HFFc6 (cell line): ENCODE data around the gene ANKS1A. TPM values are rescaled to one million over a fixed set of nuclear protein-coding genes. Genes with fewer than 3 reads are reported as not detected.

Source experiments
- DNase-seq: peaks from one replicate; pipeline ENCODE4 v3.0.0-alpha.2; 2018
- H3K27ac Mint-ChIP-seq: 2 replicates; pipeline ENCODE4 v1.8.0; 2020; ENCODE audit warnings: mild to moderate bottlenecking, mixed read lengths
- H3K27me3 Mint-ChIP-seq: 2 replicates; pipeline ENCODE4 v1.8.0; 2021; ENCODE audit warnings: mild to moderate bottlenecking, moderate library complexity, mixed read lengths; ENCODE audit not compliant: insufficient read depth
- H3K36me3 Mint-ChIP-seq: 2 replicates; pipeline ENCODE4 v1.8.0; 2021; ENCODE audit warnings: low read depth, mixed read lengths
- H3K4me1 Mint-ChIP-seq: 2 replicates; pipeline ENCODE4 v1.8.0; 2020; ENCODE audit warnings: low read depth, mixed read lengths
- H3K4me3 Mint-ChIP-seq: 2 replicates; pipeline ENCODE4 v1.8.0; 2020; ENCODE audit warnings: mild to moderate bottlenecking, moderate library complexity, mixed read lengths
- H3K9me3 Mint-ChIP-seq: 2 replicates; pipeline ENCODE4 v1.8.0; 2020; ENCODE audit warnings: mild to moderate bottlenecking, mixed read lengths
- CTCF ChIP-seq: fragments of 200-600 bp; sonication (generic); IDR thresholded peaks from 2 replicates; pipeline ENCODE4 v1.5.0; 2021; ENCODE audit warnings: antibody characterized with exemption, mild to moderate bottlenecking
- total RNA-seq, 6 experiments: library from RNA; stranded (reverse); fragmentation: NEBNext Ultra II Directional; extraction: Animal tissue kit (Norgen Biotek cat#: 25700); gene quantifications; 2 replicates in 1 of 6; 3 replicates in 5 of 6; pipeline ENCODE4 v1.2.3, GENCODE V29; 2021

The ANKS1A gene
- total RNA-seq, 6 experiments from 2014 or later, result 11.6 to 13.5 (median 13.1) TPM

GRCh38 chr6:34866509-34866908 lies 22.5 kb upstream of the ANKS1A start:
- Mint-ChIP-seq H3K27me3 (peaks cover 3% of the 10 kb centered on the region; the same call in 1 of the 2 replicates), H3K9me3 (no peaks in the 10 kb centered on the region), H3K4me3 (no peak overlapping the region), H3K4me1 (peaks cover 5% of the 10 kb centered on the region; the same call in 1 of the 2 replicates), H3K36me3 (no peaks in the 10 kb centered on the region), H3K27ac (no peak overlapping the region)
- DNase-seq, result no peak
- TF ChIP-seq CTCF, result no peak

- peaks cover 3% of the 10 kb centered on the region; the same call in 1 of the 2 replicates for H3K27me3 Mint-ChIP-seq
- TF ChIP-seq CTCF, result peak; percentile 36
- H3K4me3 Mint-ChIP-seq, result no peak overlapping the region
- no peak overlapping the region for H3K27ac Mint-ChIP-seq
- peak; percentile 1 for DNase-seq
- H3K4me1 Mint-ChIP-seq, result peaks cover 5% of the 10 kb centered on the region; the same call in 1 of the 2 replicates
- H3K9me3 Mint-ChIP-seq, result no peaks in the 10 kb centered on the region
- no peaks in the 10 kb centered on the region for H3K36me3 Mint-ChIP-seq
Measured at GRCh38 chr6:34867484-34867883, 21.6 kb upstream of the ANKS1A start.

GRCh38 chr6:34871853-34872252 lies 17.2 kb upstream of the ANKS1A start:
- H3K4me3 Mint-ChIP-seq, result no peak overlapping the region
- H3K4me1 Mint-ChIP-seq, result no peaks in the 10 kb centered on the region
- peaks cover 3% of the 10 kb centered on the region; the same call in 1 of the 2 replicates for H3K27me3 Mint-ChIP-seq
- TF ChIP-seq CTCF, result no peak
- no peak for DNase-seq
- no peaks in the 10 kb centered on the region for H3K9me3 Mint-ChIP-seq
- H3K36me3 Mint-ChIP-seq, result peaks cover 4% of the 10 kb centered on the region; the same call in 1 of the 2 replicates
- H3K27ac Mint-ChIP-seq, result no peak overlapping the region

GRCh38 chr6:34872332-34872731 lies 16.7 kb upstream of the ANKS1A start:
- peaks cover 4% of the 10 kb centered on the region; the same call in 1 of the 2 replicates for H3K36me3 Mint-ChIP-seq
- H3K27me3 Mint-ChIP-seq, result peaks cover 2% of the 10 kb centered on the region; the same call in 1 of the 2 replicates
- no peaks in the 10 kb centered on the region for H3K9me3 Mint-ChIP-seq
- DNase-seq, result no peak
- no peak overlapping the region for H3K4me3 Mint-ChIP-seq
- no peak for TF ChIP-seq CTCF
- no peaks in the 10 kb centered on the region for H3K4me1 Mint-ChIP-seq
- no peak overlapping the region for H3K27ac Mint-ChIP-seq

- H3K4me1 Mint-ChIP-seq, result no peaks in the 10 kb centered on the region
- DNase-seq, result no peak
- no peak overlapping the region for H3K4me3 Mint-ChIP-seq
- H3K9me3 Mint-ChIP-seq, result no peaks in the 10 kb centered on the region
- peaks cover 10% of the 10 kb centered on the region; the same call in 1 of the 2 replicates for H3K36me3 Mint-ChIP-seq
- no peak overlapping the region for H3K27ac Mint-ChIP-seq
- no peak for TF ChIP-seq CTCF
- H3K27me3 Mint-ChIP-seq, result no peaks in the 10 kb centered on the region
Measured at GRCh38 chr6:34875292-34876213, 13.5 kb upstream of the ANKS1A start.
